ENCODE data around the gene CDH6. TPM values are rescaled to one million over a fixed set of nuclear protein-coding genes. Genes with fewer than 3 reads are reported as not detected.
A peak's percentile ranks its signal among the peaks of the same experiment; 100 is the strongest.

Gene CDH6
- total and polyA plus RNA-seq, 2 experiments from 2014 or later, result 0.60 to 1.1 TPM

GRCh38 chr5:31238497-31238896, 45.0 kb downstream of the CDH6 start (continued):
- TF ChIP-seq REST (IDR thresholded peaks at IDR 0.05; ENCODE audit: unreplicated experiment) (no peak), NANOG (IDR thresholded peaks at IDR 0.05; ENCODE audit: borderline replicate concordance) (no peak), CREB1 (CRISPR knock-in tag; IDR thresholded peaks at IDR 0.05; ENCODE audit: low read depth) (no peak), ZNF331 (CRISPR knock-in tag; IDR thresholded peaks at IDR 0.05; ENCODE audit: low read depth) (no peak), POLR2AphosphoS5 (IDR thresholded peaks at IDR 0.05; ENCODE audit: low read depth) (no peak), ETS1 (IDR thresholded peaks at IDR 0.05) (no peak)

- Mint-ChIP-seq H3K9me3 (no peaks in the 10 kb centered on the region), H3K27me3 (ENCODE audit: insufficient read depth, low read depth, poor library complexity) (peaks cover 3% of the 10 kb centered on the region), H3K4me1 (peaks cover 2% of the 10 kb centered on the region; the same call in 1 of the 3 replicates), H3K36me3 (ENCODE audit: low read depth) (no peaks in the 10 kb centered on the region), H3K27ac (no peak overlapping the region), H3K4me3 (no peak overlapping the region)
- Histone ChIP-seq H3K4me2 (no peak overlapping the region), H2AFZ (0 out of 2 replicates have a peak overlapping the region, but pooled peaks have one; percentile 64), H3K27me3 (ENCODE audit: insufficient read depth) (no peaks in the 10 kb centered on the region), H3K36me3 (ENCODE audit: insufficient read depth) (no peaks in the 10 kb centered on the region), H3F3A (replicated peaks; ENCODE audit: low read depth) (no peaks in the 10 kb centered on the region), H3K79me2 (replicated peaks; ENCODE audit: insufficient read depth) (no peaks in the 10 kb centered on the region), H3K4me1 (ENCODE audit: insufficient read depth) (no peaks in the 10 kb centered on the region), H3K9me2 (ENCODE audit: insufficient read depth) (0 out of 2 replicates have a peak, but pooled peaks cover 3% of the 10 kb centered on the region), H3K4me3 (no peak overlapping the region), H4K20me1 (replicated peaks; ENCODE audit: insufficient read depth) (no peaks in the 10 kb centered on the region), H3K27ac (ENCODE audit: low read depth) (no peak overlapping the region)
- ATAC-seq (no peak), DNase-seq (ENCODE audit: low spot score) (no peak)
- no peak for TF ChIP-seq POLR2AphosphoS5 (IDR thresholded peaks at IDR 0.05; ENCODE audit: low read depth)
- no peak for TF ChIP-seq ZNF462 (CRISPR knock-in tag; IDR thresholded peaks at IDR 0.05)
- no peak for TF ChIP-seq STAT1 (IDR thresholded peaks at IDR 0.05; ENCODE audit: unreplicated experiment)
- TF ChIP-seq ZNF114 (CRISPR knock-in tag; IDR thresholded peaks at IDR 0.05), result no peak
- no peak for TF ChIP-seq JUNB (IDR thresholded peaks at IDR 0.05; ENCODE audit: unreplicated experiment)
- no peak for TF ChIP-seq CREB1 (CRISPR knock-in tag; IDR thresholded peaks at IDR 0.05; ENCODE audit: low read depth)
- TF ChIP-seq NANOG (IDR thresholded peaks at IDR 0.05; ENCODE audit: borderline replicate concordance), result no peak
- no peak for TF ChIP-seq ETS1 (IDR thresholded peaks at IDR 0.05)
- no peak for TF ChIP-seq EZH2 (IDR thresholded peaks at IDR 0.05; ENCODE audit: low read depth, unreplicated experiment)
Measured at GRCh38 chr5:31244921-31245320, 51.4 kb downstream of the CDH6 start.
